Gastroesophageal sphincter (tissue), 4 donors: ENCODE results near the gene KAZALD1. TPM values are rescaled to one million over a fixed set of nuclear protein-coding genes. Genes with fewer than 3 reads are reported as not detected.

Source experiments
- ATAC-seq: fragments of 150-250 bp; one replicate; pipeline ENCODE4 v1.9.1; 2016; ENCODE audit warnings: mild to moderate bottlenecking, moderate library complexity
- H3K27ac ChIP-seq, 4 donors: fragments of 200-600 bp; sonication (generic) in 3 of 4; 1 replicate in 3 of 4; 2 replicates in 1 of 4; pipeline ENCODE4 v1.5.1; 2016 to 2019
- H3K27me3 ChIP-seq: fragments of 200-600 bp; sonication (generic); one replicate; pipeline ENCODE4 v1.5.1; 2019
- H3K36me3 ChIP-seq, 2 donors: fragments of 200-600 bp; sonication (generic); one replicate each; pipeline ENCODE4 v1.5.1; 2019; ENCODE audit warnings: control low read depth in 1 of 2
- H3K4me1 ChIP-seq, 3 donors: fragments of 200-600 bp; sonication (generic); 1 replicate in 2 of 3; 2 replicates in 1 of 3; pipeline ENCODE4 v1.5.1; 2016 to 2019; ENCODE audit warnings: control low read depth in 2 of 3
- H3K4me3 ChIP-seq, 2 donors: fragments of 200-600 bp; sonication (generic); one replicate each; pipeline ENCODE4 v1.5.1; 2019; ENCODE audit warnings: mild to moderate bottlenecking in 1 of 2, moderate library complexity in 1 of 2
- H3K9me3 ChIP-seq, 3 donors: fragments of 200-600 bp; sonication (generic); one replicate each; pipeline ENCODE4 v1.5.1; 2017 to 2019; ENCODE audit warnings: control low read depth in 2 of 3
- EP300 ChIP-seq: sonication (generic); formaldehyde crosslinking; IDR thresholded peaks from one replicate; pipeline ENCODE4 v1.6.1; 2017; ENCODE audit warnings: antibody characterized with exemption, mild to moderate bottlenecking
- POLR2A ChIP-seq, 2 donors: fragments of 450-650 bp; IDR thresholded peaks; one replicate each; pipeline ENCODE4 v1.6.1; 2017; ENCODE audit warnings: antibody characterized with exemption in 2 of 2, mild to moderate bottlenecking in 2 of 2, moderate library complexity in 1 of 2
- POLR2AphosphoS5 ChIP-seq: sonication (generic); formaldehyde crosslinking; IDR thresholded peaks from one replicate; pipeline ENCODE4 v1.6.1; 2017; ENCODE audit warnings: antibody characterized with exemption
- WGBS, 2 donors: methylation state at CpG; one replicate each; pipeline ENCODE4 v1.1.5; 2018; ENCODE audit warnings: low coverage in 1 of 2; 5-methylcytosine and 5-hydroxymethylcytosine counted together
- total RNA-seq, 4 donors: library from RNA; depleted of rRNA; stranded (reverse); fragments of >200 nt; gene quantifications; one replicate each; pipeline ENCODE4 v1.1.0, GENCODE V29; 2016
- TF ChIP-seq, protein P1 (sequence below), 4 experiments: fragments of 200-600 bp in 2 of 4; fragments of 450-650 bp in 2 of 4; sonication (generic) in 1 of 4; IDR thresholded peaks; one replicate each; pipeline ENCODE4 v1.5.1; 2017 to 2019; ENCODE audit warnings: antibody characterized with exemption in 4 of 4, mild to moderate bottlenecking in 2 of 4, moderate library complexity in 2 of 4

KAZALD1 gene
- total RNA-seq, 4 donors from 2014 or later, result 0.45 to 12.5 (median 2.2) TPM

DNA sequence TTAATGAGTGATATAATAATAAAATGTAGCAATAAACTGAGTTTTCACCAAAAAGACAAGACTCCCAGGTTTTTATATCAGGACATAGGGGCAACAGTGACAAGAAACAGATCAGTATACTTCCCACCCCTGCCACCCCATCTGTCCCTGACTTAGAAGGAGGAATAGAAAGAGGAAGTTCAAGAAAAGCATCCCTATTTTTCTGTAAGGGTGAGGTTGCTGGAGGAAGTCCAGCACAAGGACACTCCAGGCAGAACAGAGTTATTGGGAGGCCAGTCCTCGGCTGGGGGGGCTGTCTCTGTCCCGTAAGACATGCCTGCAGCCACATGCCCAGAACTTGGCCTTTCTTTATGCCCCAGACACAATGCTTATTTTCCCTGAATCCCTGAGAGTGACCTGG is 52.9 kb downstream of the KAZALD1 start:
- 92% methylated on average over 2 of the region's 2 CpGs; no CpG with 5 or more reads in 1 of the 2 donors for WGBS, 2 donors
- no peaks in the 10 kb centered on the region for H3K4me1 ChIP-seq
- peaks cover 97% of the 10 kb centered on the region for H3K27me3 ChIP-seq
- no peak for ATAC-seq
- no peak overlapping the region for H3K4me3 ChIP-seq
- no peak overlapping the region for H3K27ac ChIP-seq
- no peak for TF ChIP-seq EP300
- no peak for TF ChIP-seq POLR2AphosphoS5
- TF ChIP-seq POLR2A (IDR thresholded peaks at IDR 0.05), result no peak
- TF ChIP-seq, protein P1, sequence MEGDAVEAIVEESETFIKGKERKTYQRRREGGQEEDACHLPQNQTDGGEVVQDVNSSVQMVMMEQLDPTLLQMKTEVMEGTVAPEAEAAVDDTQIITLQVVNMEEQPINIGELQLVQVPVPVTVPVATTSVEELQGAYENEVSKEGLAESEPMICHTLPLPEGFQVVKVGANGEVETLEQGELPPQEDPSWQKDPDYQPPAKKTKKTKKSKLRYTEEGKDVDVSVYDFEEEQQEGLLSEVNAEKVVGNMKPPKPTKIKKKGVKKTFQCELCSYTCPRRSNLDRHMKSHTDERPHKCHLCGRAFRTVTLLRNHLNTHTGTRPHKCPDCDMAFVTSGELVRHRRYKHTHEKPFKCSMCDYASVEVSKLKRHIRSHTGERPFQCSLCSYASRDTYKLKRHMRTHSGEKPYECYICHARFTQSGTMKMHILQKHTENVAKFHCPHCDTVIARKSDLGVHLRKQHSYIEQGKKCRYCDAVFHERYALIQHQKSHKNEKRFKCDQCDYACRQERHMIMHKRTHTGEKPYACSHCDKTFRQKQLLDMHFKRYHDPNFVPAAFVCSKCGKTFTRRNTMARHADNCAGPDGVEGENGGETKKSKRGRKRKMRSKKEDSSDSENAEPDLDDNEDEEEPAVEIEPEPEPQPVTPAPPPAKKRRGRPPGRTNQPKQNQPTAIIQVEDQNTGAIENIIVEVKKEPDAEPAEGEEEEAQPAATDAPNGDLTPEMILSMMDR (IDR thresholded peaks at IDR 0.05), result no peak
- H3K9me3 ChIP-seq, result no peaks in the 10 kb centered on the region
- no peaks in the 10 kb centered on the region for H3K36me3 ChIP-seq

Other genes with a start within 250 kb of the KAZALD1 start
- gene SLF2, start 149.0 kb upstream of the KAZALD1 start, total RNA-seq, result 10 to 100 TPM; 22.1 to 32.4 (median 25.6) TPM
- gene SEMA4G, start 92.5 kb upstream of the KAZALD1 start, total RNA-seq, result 1 to 10 TPM; 1.9 to 2.7 (median 2.1) TPM
- gene MRPL43, start 74.5 kb upstream of the KAZALD1 start, total RNA-seq, result 10 to 100 TPM; 58.0 to 93.8 (median 80.7) TPM
- 10 to 100 TPM in 1 of 4 donors, 1 to 10 TPM in 3; 8.3 to 10.8 (median 8.9) TPM for gene TWNK, start 74.4 kb upstream of the KAZALD1 start, total RNA-seq
- 100 to 1,000 TPM; 134 to 181 (median 141) TPM for gene LZTS2, start 62.2 kb upstream of the KAZALD1 start, total RNA-seq
- under 1 TPM in 3 of 4 donors, not detected in 1; 0.31 to 0.54 (median 0.39) TPM for gene PDZD7, start 30.9 kb upstream of the KAZALD1 start, total RNA-seq
- gene SFXN3, start 30.8 kb upstream of the KAZALD1 start, total RNA-seq, result 10 to 100 TPM; 47.5 to 84.2 (median 66.0) TPM
- not detected for gene TLX1, start 69.3 kb downstream of the KAZALD1 start, total RNA-seq
- not detected for gene LBX1, start 167.5 kb downstream of the KAZALD1 start, total RNA-seq